GM19043 (cell line): ENCODE measurements around the gene ZNF362.
"Not testable (repeated sequence)": the region's sequence is repeated elsewhere in the genome, so short reads cannot be mapped to it uniquely, and the experiment has no call there.

ENCODE experiments used
- ATAC-seq: cut with Tn5 transposase; IDR thresholded peaks from one replicate; pipeline ENCODE4 v1.9.1; 2021; ENCODE audit warnings: low read depth; ENCODE audit not compliant: unreplicated experiment

ZNF362 gene

DNA sequence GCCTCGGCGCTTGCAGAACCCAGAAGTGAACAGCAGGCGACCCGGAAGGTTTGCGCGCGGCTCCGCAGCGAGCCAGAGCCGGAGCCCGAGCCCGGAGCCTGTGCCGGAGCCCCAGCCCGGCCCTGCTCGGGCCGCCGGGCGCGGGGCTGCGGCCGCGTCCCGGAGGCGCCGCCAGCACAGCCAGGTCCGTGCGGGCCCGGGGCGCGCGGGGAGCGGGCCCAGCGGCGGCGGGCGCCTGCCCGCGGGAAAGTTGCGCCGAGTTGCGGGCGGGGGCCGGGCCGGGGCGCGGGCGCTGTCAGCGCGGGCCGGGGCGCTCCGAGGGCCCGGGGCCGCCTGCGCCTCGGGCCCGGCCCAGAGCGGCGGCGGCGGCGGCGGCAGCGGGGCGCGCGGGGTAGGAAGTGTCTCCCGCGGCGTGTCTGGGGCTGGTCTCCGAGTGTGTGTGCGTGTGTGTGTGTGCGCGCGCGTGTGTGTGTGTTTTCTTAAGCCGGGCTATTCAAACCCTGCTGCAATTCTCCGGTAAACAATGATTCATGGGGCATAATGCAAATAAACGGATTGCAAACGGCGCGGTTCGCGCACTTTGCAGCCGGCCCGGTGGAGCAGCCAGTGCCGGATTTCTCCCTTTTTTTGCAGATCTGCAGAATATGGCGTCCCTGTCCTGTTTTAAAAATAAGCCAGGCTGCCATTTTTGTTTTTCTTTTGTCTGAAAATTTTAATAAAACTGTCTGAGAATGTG lies at the start of gene ZNF362:
Gene ZNF362, plus strand, starts transcription at position 22 of the 736 bp plus-strand sequence. CDS start 14,083 bp downstream, outside the sequence.
- no peak for ATAC-seq

GRCh38 chr1:33211972-33212371 lies 44.3 kb upstream of the ZNF362 start:
- no peak for ATAC-seq

DNA sequence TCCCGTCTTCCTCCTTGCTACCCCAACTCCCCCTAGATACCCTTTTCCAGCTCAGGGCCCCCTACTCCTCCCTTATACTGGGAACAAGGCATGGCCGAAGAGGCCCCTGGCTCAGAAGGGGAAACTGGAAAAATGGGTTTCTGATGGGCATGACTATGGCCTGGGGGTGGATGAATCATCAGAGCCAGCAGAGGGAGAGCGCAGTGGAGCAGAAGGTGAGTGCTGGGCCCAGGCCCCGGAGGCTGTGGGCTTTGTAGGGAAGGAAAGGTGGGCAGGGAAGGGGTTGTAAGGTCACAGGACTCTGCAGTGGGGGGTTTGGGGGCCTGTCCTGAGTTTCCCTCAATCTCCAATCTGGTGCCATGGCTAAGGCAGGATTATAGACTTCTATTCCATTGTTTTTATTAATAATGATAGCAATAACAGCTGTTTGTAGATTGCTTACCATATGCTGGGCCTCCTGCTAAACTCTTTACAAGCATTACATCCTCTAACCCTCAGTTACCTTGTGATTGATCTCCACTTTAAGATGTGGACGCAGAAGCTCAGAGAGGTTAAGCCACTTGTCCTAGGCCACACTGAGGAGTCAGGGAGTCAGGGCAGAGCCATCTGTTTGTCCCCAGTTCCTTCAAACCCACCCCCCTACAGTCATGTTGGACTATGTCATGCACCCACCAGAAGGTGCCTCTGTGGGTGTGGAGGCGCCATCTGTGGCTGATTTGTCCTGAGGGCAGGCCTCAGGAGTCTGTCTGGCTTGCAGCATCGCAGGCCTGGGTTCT lies 36.2 kb upstream of the ZNF362 start:
- no peak for ATAC-seq

DNA sequence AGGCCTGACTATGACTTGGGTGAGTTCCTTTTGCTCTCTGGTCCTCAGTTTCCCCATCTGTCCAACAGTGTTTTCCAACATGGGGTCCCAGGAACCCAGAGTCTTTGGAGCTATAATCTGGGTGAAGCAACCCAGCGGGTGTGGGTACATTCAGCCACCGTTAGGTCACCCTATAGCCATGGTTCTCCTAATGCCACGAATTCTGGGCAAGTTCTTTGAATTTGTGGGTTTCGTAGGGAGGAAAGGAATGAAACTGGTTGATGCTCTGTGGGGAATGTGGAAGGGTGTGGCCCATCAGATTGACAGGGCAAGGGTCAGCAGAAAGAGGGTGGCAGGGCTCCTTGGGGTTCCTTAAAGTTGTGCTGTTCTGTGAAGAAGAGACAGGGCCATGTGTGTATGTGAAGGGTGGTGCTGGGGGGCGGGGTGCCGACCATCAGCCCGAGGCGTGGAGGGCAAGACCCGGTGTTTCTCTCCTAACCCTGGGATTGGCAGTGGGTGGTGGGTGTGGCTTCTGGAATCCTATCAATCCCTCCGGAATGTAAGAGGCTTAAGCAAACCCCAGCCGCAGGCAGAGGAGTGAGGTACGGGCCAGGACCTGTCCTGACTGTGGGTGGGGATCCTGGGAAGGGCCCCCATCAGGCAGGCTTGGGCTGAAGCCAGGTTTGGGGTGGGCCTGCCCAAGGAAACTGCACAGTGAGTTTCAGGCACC lies 35.5 kb upstream of the ZNF362 start:
- no peak for ATAC-seq

GRCh38 chr1:33221385-33221758 lies 34.9 kb upstream of the ZNF362 start:
- ATAC-seq = no peak

DNA sequence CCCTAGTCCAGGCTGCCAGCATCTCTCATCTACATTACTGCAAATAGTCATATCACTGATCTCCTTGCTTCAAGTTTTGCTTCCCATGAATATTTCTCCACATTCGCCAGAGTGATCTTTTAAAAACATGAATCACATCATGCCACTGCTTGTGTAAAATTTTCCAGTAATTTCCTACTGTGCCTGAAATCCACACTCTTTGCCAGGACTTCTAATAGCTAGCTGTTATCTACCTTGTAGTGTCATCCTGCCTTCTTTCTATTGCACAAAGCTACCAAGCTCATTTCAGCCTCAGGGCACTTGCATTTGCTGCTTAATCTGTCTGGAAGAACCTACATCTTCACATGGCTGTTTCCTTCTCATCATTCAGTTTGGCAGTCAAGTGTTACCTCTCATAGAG lies 33.9 kb upstream of the ZNF362 start:
- no peak for ATAC-seq

DNA sequence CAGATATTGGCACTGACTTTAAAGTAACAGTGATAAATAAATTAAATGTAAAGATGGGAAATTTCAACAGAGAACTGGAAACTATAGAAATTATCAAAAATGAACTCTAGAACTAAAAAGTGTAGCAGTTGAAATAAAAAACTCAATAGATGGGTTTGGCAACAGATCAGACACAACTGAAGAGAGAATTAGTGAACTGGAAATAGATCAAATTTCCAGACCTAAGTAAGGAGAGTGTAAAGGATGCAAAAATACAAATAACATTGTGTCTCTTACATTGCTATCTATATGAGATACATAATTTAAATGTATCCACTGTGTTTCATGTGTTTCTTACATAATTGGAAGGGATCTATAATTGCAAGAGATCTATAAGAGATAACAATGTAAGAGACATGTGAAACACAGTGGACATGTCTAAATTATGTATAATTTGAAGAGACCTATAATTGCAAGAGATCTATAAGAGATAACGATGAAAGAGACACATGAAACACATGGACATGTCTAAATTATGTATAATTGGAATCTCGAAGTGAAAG lies 32.1 kb upstream of the ZNF362 start:
- no peak for ATAC-seq

DNA sequence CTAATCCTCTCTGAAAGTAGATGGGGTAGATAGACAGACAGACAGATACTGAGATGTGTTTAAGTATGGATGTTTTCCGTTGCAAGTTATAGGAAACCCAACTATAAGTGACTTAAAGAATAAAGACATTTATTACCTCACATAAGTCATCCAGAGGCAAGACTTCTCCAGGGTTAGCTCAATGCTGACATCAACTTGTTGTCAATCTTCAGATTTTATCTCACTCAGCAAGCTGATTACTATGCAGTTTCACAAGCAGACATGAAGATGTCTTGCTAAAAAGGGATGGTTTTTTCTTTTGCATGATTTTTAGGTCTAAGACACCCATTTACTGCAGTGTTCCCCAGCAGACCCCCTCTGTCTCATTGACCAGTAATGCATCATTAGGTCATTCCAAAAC lies 30.7 kb upstream of the ZNF362 start:
- ATAC-seq = no peak

DNA sequence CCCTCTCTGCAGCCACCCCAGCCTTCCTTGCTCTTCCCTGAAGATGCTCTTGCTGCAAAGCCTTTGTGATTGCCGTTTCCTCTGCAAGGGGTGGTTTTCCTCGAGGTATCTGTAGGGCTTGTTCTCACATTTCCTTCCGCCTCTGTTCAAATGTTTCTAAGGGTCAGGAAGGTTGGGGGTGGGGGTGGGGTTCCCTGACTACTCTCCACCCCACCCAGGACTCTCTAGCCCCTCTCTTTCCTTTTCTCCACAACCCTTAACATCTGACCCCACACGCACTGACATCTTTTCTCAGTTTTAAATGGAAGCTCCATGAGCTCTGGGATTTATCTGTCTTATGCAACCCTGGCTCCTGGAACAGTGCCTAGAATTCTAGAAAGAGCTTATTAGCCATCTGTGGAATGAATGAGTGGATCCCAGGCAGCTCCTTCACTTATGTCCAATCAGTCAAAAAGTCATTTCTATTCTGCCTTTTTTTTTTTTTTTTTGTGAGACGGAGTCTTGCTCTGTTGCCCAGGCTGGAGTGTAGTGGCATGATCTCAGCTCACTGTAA lies 27.3 kb upstream of the ZNF362 start:
- ATAC-seq = no peak

GRCh38 chr1:33231166-33231565 lies 25.1 kb upstream of the ZNF362 start:
- ATAC-seq = no peak

GRCh38 chr1:33232716-33233115 lies 23.6 kb upstream of the ZNF362 start:
- ATAC-seq = no peak

GRCh38 chr1:33234131-33234530 lies 22.2 kb upstream of the ZNF362 start:
- no peak for ATAC-seq

GRCh38 chr1:33234588-33234990 lies 21.7 kb upstream of the ZNF362 start:
- no peak for ATAC-seq

GRCh38 chr1:33235521-33235920 lies 20.8 kb upstream of the ZNF362 start:
- no peak for ATAC-seq

DNA sequence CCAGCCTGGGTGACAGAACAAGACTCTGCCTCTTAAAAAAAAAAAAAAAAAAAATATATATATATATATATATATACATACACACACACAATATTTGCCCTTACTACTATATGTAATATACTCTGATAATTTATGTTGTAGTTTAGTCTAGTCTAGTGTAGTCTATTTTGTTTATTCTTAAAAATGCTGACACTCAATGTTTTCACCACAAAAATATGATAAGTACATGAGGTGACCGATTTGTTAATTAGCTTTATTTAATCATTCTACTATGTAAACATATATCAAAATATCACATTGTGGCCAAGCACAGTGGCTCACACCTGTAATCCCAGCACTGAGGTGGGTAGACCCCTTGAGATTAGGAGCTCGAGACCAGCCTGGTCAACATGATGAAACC lies 19.8 kb upstream of the ZNF362 start:
- no peak for ATAC-seq

DNA sequence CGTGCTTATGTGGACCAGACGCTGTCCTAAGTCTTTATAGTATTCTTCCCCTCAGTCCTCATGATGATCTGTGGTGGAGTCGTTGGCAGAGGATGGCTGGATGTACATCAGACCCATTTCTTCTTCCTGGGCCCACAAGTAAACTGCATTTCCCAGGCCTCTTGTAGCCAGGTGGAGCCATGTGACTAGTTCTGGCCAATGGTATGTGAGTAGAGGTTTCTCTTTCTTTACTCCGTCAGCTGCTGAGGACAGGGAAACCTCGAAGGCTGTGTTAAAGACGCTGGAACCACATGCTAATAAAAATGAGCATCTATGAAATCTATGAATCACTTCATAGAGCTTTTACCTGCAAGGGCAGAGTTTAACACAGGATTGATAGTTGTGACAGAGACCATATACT lies 18.7 kb upstream of the ZNF362 start:
- no peak for ATAC-seq

GRCh38 chr1:33238194-33238724 lies 18.0 kb upstream of the ZNF362 start:
- not testable (repeated sequence) for ATAC-seq

DNA sequence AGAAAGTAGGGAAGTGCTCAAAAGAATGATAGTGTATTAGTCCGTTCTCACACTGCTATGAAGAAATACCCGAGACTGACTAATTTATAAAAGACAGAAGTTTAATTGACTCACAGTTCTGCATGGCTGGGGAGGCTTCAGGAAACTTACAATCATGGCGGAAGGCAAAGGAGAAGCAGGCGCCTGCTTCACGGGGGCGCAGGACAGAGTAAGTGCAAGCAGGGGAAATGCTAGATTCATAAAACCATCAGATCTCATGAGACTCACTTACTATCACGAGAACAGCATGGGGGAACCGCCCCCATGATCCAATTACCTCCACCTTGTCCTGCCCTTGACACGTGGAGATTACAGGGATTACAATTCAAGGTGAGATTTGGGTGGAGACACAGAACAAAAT lies 16.9 kb upstream of the ZNF362 start:
- ATAC-seq = not testable (repeated sequence)

- ATAC-seq = no peak
Measured at GRCh38 chr1:33241866-33242265, 14.4 kb upstream of the ZNF362 start.

GRCh38 chr1:33242652-33243051 lies 13.6 kb upstream of the ZNF362 start:
- ATAC-seq = no peak
